GM19351 (cell line): ENCODE results near the gene EML6.
A peak's percentile ranks its signal among the peaks of the same experiment; 100 is the strongest.

Experiments used
- ATAC-seq: cut with Tn5 transposase; IDR thresholded peaks from one replicate; pipeline ENCODE4 v1.9.1; 2021; ENCODE audit warnings: mild to moderate bottlenecking, moderate library complexity; ENCODE audit not compliant: unreplicated experiment

The EML6 gene

DNA sequence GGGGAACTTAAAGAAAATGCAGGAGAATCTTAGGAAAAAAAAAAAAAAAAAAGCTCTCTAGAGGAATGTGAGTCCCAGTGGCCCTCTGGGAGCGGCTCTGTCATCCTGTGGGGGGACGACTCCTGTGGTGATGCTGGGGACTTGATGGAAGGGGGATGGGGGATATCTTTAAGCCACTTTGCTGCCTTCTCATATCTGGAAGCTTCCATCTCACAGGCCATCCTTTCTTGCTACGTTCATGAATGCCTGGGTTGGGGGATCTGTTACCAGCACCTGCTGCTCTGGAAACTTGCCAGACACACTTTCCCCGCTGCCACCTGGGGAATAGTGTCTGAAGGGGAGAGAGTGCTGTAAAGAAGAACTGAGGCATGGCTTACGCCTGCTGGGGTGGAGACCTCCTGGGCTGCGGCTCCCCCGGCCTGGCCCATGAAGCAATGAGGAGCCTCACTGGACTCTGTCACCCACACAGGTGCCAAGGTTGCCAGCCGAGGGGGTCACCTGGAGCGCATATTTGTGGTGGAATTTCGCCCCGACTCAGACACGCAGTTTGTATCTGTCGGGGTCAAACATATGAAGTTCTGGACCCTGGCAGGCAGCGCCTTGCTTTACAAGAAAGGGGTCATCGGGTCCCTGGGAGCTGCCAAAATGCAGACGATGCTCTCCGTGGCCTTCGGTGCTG is 234.0 kb downstream of the EML6 start:
- ATAC-seq = no peak

DNA sequence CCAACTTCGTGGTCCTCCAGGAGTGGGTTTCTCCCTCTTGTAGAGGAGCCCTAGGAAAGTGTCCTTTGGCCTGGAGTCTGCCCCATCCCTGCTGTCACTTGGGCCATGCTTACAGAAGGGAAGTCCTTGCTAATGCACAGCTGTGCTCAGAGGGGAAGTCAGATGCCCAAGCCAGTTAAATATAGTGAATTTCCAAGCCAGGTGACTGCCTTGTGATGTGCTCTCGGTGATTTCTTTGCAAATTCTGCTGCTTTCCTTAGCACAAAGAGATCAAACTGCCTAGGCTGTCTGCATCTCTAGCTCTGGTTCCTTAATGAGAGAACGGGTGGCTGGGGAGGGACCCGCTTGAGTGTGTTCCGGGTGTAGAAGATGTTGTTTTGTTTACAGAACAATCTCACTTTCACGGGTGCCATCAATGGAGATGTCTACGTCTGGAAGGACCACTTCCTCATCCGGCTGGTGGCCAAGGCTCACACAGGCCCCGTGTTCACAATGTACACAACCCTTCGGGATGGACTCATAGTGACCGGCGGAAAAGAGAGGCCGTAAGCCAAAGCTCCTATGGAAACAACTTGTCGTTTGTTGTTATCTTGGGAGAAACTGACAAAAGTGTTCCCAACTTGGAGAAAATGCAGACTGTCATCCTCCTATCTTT is 235.4 kb downstream of the EML6 start:
- no peak for ATAC-seq

DNA sequence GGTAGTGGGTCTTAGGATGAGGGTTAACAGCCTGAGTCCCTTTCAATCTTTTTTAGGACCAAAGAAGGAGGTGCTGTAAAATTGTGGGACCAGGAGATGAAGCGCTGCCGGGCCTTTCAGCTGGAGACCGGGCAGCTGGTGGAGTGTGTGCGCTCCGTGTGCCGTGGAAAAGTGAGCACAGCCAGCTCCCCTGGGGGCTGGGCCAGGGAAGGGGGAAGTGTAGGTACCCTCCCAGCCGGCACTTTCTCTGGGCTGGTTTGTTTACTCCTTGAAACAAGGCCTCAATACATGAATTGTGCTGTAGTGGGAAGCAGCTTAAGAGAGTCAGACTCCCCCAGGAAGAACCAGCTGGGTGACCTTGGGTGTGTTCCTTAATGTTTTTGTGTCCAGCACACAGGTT is 236.7 kb downstream of the EML6 start:
- no peak for ATAC-seq

DNA sequence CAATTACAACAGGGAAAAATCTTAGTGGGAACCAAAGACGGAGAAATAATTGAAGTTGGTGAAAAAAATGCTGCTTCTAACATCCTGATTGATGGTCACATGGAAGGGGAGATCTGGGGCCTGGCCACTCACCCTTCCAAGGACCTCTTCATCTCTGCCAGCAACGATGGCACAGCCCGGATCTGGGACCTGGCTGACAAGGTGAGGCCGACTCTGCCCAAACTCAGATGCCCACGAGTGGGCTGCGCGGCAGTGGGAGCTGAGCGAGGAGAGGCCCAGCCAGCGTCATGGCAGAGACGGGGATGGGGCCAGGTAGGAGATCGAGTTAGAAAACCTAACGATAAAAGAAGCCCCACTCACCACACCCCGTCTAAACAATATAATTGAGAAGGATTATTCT is 239.0 kb downstream of the EML6 start:
- ATAC-seq = no peak

DNA sequence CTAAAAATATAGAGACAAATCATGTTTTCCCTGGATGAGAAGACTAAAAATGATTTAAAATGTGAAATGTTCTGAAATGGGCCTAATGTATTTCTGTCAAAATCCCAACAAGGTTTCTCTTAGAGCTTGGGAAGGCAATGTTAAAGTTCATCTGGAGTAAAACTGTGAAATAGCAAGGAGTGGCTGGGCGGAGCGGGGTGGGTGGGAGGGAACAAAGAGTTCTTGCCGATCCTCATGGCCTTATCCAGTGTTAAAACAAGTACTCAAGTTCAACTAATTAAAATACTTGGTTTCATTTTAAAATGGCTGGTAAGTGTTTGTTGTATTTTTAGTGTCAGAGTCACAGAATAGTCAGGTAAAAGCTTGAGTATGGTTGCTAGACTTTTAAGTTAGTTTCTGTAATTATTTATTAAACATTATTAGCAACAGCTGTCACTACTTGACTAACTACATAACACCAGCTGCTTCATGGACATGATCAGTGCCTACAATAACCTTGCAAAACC is 239.5 kb downstream of the EML6 start:
- no peak for ATAC-seq

DNA sequence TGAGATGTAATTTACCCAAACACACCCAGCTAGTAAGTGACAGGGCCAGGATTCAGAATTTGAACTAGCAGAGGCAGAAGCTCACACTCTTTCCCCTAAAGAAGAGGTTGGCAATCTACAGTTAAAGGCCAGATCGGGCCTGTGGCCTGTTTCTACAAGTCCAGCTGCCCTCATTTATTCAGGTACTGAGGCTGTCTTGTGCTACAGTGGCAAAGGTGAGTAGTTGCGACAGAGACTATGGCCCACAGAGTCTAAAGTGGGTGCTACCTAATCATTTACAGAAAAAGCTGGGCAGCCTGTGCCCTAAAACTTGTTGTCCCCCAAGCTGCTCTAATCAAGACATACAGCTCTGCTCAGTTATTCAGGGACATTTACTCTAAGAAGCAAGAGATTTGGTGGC is 240.0 kb downstream of the EML6 start:
- no peak for ATAC-seq

DNA sequence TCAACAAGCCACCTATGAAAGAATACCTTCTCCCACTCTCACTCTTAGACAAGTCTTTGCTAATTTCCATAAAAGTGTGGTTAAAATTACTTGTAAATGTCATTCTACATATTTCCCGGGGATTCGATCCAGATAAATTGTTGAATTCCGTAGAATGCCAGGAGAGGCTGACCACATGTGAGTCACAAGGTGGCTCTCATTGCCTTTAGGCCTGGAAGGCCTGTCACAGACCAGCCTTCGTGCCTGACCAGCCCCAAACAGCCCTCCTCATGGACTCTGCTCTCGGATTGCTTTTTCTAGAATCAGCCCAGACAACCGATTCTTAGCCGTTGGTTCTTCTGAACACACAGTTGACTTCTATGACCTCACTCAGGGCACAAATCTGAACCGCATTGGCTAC is 240.8 kb downstream of the EML6 start:
- ATAC-seq = no peak

DNA sequence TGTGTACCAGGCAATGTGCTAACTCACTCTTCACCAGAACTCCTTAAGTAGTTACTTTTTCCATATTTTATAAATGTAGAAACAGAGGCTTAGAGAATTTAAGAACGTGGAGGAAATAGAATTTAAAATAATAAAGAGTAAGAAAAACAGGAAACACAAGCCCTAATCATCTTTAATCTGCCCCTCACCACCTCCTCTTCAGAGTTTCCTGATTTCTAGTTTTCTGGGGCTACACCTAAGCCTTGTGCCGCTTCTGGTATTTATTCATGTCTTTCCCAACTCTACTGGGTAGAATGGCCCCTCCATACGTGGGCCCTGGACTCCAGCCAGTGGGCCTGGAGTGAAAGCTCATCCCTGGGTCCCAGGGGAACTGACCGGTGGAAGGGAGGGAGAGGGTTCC is 241.4 kb downstream of the EML6 start:
- ATAC-seq = no peak

DNA sequence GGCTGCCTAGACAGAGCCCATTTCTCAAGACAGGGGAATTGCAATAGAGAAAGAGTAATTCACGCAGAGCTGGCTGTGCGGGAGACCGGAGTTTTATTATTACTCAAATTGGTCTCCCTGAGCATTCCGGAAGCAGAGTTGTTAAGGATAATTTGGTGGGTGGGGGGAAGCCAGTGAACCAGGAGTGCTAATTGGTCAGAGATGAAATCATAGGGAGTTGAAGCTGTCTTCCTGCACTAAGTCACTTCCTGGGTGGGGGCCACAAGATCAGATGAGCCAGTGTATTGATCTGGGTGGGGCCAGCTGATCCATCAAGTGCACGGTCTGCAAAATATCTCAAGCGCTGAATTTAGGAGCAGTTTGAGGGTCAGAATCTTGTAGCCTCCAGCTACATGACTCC is 242.0 kb downstream of the EML6 start:
- ATAC-seq = no peak

DNA sequence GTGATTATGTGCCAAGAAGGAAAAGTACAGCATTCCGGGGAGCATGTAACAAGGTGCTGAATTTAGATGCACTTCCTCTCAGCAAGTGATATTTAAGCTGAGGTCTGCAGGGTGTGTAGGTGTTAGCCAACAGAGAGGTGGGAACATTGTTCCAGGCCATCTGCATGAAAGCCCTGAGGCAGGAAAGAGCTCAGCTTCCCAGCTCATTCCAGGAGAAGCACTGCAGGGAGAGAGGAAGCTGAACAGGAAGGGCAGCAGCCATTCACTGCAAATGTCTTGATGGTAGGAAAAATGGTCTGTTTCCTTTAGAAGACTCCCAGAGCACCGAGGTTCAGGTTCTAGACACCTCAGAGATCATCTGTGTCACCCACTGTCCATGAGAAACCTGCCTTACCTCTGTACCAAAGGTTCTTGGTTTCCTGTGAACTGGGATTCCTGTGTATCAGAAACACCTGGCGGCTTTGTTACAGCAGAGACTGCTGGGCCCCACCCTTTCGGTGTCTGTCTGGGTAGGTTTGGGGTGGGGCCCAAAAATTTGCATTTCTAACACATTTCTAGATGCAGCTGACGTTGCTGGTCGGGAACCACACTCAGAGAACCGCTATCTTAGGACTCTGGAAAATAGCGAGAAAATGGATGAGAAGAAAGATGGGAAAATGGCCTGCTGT is 242.8 kb downstream of the EML6 start:
- no peak for ATAC-seq

DNA sequence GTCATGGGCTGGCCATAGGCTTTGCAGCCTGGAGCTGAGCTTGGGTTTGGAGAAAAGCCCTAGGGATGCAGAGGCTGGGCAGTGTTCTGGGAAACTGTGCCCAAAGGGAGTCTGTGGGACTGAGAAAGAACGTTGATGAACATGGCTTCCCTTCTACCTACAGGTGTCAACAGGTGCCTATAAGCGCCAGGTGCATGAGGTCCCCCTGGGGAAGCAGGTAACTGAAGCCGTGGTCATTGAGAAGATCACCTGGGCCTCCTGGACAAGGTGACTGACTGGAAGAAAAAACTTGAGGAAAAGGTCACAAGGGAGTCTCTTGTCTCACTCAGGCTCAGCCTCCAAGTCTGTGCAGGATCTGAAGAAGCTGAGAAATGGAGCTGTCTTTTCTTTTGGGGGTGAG is 243.4 kb downstream of the EML6 start:
- no peak for ATAC-seq

DNA sequence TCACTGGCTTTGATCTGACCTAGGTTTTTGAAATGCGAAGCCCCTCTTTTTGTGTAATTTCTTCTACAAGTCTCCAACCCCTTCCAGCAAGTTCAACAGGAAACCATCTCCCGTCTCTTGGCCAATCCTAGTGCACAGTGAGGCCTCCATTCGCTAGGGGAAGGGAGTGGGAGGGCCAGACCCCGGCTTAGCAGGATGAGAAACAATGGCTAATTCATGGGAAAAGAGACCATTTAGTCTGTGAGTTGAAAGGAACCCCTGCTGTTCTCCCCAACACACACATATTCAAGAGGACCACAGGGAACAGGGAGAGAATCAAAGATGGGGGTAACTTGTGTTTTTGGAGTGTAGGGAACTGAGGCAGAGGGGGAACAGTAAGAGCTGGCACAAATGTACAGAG is 243.8 kb downstream of the EML6 start:
- ATAC-seq = no peak

DNA sequence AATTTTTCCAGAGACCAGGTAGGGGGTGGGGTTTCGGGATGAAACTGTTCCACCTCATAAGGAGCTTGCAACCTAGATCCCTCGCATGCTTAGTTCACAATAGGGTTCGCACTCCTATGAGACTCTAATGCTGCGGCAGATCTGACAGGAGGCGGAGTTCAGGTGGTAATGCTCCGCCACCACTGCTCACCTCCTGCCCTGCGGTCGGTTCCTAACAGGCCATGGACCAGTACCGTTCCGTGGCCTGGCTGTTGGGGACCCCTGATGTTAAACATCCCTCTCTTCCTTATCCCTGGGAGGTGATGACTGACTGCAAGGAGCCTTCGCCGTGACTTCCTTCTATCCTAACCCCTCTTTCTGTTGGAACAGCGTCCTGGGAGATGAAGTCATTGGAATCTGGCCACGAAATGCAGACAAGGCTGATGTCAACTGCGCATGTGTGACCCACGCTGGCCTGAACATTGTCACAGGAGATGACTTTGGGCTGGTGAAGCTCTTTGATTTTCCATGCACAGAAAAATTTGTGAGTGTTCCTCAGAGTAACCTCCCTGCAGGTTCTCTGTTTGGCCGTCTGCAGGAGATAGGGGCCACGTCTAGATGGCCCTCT is 244.4 kb downstream of the EML6 start:
- no peak for ATAC-seq

DNA sequence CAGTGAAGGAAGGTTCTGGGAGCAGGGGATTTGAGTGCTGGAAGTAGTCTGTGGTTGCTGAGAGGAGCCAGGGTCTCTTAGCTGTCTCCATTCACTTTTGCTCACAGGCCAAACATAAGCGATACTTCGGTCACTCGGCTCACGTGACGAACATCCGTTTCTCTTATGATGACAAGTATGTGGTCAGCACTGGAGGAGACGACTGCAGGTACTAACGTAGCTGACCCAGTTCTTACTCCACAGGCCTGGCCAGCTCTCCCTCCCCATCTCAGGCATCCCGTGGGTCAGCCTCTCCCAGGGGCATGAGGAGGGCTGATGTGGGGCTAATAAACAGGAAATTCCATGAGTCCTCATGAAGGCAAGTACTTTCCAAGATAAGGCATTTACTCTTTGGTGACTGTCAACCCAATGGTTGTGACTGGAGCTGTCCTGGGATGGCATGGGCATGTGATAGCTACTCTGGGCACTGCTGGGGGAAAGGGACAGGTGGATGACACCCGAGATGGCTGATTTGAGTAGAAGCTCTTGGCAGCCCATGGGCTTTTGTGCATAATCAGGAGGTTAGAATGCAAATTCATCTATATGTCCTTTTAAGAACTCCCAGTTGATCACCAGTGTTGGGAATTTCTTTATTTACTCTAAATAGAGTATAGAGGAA is 245.2 kb downstream of the EML6 start:
- no peak for ATAC-seq

DNA sequence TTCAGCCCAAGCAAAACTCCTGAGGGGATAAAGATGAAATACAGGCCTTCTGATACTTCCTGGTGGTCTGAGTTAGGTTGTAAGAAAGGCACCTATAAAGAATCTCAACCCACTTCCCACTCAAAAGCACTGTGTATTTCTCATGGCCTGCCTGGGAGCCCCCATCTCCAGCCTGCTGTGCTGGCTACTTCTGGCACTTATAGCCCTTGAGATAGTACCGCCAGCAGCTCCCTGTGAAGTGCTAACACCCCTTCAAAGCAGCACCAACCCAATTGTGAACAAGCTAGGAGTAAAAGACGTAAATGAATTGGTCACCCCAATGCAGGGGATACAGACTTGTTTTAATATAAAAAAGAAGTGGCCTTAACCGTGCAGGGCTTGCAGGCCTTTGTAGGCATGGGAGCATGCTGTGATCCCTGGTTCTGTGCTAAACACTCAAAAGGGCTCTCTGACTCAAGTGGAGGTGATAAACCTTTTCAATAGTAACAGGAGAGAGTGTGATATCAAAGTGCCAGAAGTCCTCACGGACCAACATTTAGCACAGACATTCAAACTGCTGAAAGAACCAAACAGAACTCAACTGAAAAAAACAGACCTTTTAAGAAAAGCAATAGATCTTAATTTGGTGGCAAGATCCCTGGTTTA is 246.0 kb downstream of the EML6 start:
- no peak for ATAC-seq

DNA sequence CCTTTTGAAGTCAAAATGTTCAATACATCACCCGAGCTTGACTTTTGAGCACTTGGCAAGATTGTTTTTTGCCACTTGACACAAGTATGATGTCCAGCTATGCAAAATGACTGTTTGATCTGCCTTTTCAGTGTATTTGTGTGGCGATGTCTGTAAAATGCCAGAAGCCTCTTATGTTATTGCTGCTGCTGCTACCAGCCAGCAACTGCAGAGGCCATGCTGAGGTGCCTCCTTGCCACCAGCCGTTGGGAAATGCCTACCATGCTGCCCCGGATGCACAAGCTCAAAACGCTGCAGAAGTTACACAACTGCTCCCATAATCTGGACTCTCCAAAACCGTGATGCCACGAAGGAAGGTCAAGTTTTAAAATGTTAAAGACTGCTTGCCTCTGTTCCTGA is 246.5 kb downstream of the EML6 start:
- ATAC-seq = no peak

DNA sequence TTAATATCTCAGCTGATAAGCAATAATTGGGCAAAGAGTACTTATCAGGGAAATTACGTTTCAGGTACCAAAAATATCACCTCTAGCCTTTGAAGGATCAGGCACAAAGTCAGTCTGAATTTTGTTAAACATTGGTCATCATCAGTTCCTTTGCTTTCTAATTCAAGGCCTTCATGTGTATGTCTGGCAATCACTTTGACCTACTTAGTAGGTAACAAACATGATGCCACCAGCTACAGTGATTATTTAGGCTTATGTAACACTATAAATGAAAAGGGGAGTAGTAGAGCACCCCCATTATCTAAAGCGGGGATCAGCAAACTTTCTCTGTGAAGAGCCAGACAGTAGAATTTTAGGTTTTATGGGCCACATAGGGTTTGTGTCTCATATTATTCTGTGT is 251.7 kb downstream of the EML6 start:
- ATAC-seq = no peak

DNA sequence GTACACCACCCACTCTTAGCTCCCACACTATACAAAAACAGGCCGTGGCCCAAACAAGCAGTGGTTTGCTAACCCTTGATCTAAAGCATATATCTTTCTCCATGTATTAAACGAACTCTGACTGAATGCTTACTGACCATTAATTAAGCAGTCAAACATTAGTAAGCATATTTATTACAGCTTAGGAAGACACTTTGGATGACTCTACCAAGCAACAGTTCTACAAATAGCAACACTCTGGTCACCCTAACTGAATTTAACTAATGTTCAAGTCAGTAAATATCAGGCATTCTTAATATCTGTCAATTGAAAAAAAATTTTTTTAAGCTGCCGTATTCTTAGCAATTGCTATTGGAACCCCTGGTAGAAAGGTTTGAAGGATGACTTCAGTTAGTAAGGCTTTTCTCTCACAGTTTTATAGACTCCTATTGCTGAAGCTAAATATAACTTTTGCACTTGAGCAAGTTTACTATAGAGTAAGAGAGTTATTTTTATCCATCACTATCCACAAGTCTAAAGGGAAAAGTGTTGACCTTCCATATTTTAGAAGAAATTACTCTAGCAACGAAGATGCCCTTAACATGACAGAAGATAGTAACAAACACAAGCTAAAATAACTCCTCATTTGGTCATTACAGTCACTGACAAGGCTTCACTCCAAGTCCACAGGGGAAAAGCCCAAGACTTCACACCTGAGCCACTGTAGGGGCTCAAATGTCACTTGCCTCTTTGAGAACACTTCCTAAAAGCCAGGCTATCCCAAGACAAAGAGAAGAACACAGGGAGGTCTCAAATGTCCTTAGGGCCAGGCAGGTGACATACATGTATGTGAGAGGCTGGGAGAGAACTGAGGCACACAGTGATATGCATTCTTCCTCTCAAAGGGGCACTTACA is 252.4 kb downstream of the EML6 start:
- no peak for ATAC-seq

DNA sequence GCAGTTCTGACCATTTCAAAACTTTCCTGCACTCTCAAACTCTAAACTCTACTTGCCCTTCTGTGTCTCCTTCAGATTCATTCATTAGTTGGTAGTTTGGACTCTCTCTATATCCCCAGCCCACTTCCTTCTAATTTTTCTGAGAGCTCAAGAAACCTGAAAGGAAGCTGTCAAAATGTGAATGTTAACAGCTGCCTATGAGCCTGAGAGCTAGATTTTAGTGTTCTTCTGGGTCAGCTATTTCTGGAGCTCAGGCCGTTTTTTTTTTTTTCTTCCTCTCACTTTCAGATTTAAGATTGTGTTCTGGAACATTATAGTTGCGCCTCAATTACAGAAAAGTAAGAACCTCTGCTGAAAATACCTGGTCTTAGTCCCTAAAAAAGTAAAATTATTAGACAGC is 253.7 kb downstream of the EML6 start:
- ATAC-seq = peak; percentile 85
